GM23338 (cell line): Measurements from ENCODE around the gene ADAMTSL2.

Experiments used
- CREB1 ChIP-seq: fragments of 250-450 bp; sonication (Bioruptor Pico); IDR thresholded peaks from 2 replicates; pipeline ENCODE4 v1.5.0; 2020; ENCODE audit warnings: low read depth, mild to moderate bottlenecking, moderate library complexity
- EZH2 ChIP-seq: fragments of 200-600 bp; sonication (generic); IDR thresholded peaks from one replicate; pipeline ENCODE4 v1.8.0; 2017; ENCODE audit warnings: antibody characterized with exemption, mild to moderate bottlenecking, low read depth; ENCODE audit not compliant: unreplicated experiment
- EZH2phosphoT487 ChIP-seq: fragments of 200-600 bp; sonication (generic); IDR thresholded peaks from one replicate; pipeline ENCODE4 v1.8.1; 2018; ENCODE audit warnings: antibody characterized with exemption; ENCODE audit not compliant: unreplicated experiment
- JUNB ChIP-seq: IDR thresholded peaks from one replicate; pipeline ENCODE4 v1.6.1; 2016; ENCODE audit warnings: antibody characterized with exemption; ENCODE audit not compliant: unreplicated experiment
- NANOG ChIP-seq: IDR thresholded peaks from 2 replicates; pipeline ENCODE4 v1.6.1; 2016; ENCODE audit warnings: antibody characterized with exemption, borderline replicate concordance
- POLR2AphosphoS5 ChIP-seq: IDR thresholded peaks from 2 replicates; pipeline ENCODE4 v1.6.1; 2016; ENCODE audit warnings: antibody characterized with exemption, low read depth
- REST ChIP-seq: IDR thresholded peaks from one replicate; pipeline ENCODE4 v1.6.1; 2018; ENCODE audit warnings: antibody characterized with exemption; ENCODE audit not compliant: unreplicated experiment
- STAT1 ChIP-seq: IDR thresholded peaks from one replicate; pipeline ENCODE4 v1.6.1; 2016; ENCODE audit warnings: antibody characterized with exemption; ENCODE audit not compliant: unreplicated experiment
- ZNF114 ChIP-seq: fragments of 250-450 bp; sonication (Bioruptor Pico); IDR thresholded peaks from 2 replicates; pipeline ENCODE4 v1.5.0; 2020; ENCODE audit warnings: mild to moderate bottlenecking, moderate library complexity
- TF ChIP-seq, protein P1 (sequence below), 2 experiments: fragments of 200-600 bp in 1 of 2; sonication (generic) in 1 of 2; conservative IDR thresholded peaks; 2 replicates each; pipeline versions ENCODE4 v1.5.1 to v1.6.1; 2016 to 2017; ENCODE audit warnings: antibody characterized with exemption in 2 of 2, low read depth in 2 of 2, mild to moderate bottlenecking in 2 of 2, moderate library complexity in 1 of 2
- TF ChIP-seq, protein P2 (sequence below): IDR thresholded peaks from 2 replicates; pipeline ENCODE4 v1.6.1; 2016; ENCODE audit warnings: antibody characterized with exemption
- TF ChIP-seq, protein P3 (sequence below): fragments of 250-450 bp; sonication (Bioruptor Pico); IDR thresholded peaks from 2 replicates; pipeline ENCODE4 v1.5.0; 2020; ENCODE audit warnings: mild to moderate bottlenecking, moderate library complexity

DNA sequence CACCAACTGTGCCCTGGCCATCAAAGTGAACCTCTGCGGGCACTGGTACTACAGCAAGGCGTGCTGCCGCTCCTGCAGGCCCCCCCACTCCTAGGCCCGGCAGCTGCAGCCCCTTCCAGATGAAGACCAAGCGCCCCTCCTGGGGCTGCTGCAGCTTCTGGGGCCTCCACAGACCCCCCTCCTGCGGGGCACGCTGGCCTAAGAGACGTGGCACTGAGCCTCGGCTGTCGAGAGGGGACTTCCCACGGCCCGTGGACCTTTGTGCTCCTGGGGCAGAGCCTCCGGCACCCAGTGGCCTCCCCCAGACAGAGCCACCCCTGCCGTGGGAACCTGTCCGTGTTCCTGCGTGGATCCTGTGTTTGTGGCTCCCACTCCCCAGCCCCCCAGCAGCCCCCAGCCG is 40.3 kb downstream of the ADAMTSL2 start:
- TF ChIP-seq, protein P1, sequence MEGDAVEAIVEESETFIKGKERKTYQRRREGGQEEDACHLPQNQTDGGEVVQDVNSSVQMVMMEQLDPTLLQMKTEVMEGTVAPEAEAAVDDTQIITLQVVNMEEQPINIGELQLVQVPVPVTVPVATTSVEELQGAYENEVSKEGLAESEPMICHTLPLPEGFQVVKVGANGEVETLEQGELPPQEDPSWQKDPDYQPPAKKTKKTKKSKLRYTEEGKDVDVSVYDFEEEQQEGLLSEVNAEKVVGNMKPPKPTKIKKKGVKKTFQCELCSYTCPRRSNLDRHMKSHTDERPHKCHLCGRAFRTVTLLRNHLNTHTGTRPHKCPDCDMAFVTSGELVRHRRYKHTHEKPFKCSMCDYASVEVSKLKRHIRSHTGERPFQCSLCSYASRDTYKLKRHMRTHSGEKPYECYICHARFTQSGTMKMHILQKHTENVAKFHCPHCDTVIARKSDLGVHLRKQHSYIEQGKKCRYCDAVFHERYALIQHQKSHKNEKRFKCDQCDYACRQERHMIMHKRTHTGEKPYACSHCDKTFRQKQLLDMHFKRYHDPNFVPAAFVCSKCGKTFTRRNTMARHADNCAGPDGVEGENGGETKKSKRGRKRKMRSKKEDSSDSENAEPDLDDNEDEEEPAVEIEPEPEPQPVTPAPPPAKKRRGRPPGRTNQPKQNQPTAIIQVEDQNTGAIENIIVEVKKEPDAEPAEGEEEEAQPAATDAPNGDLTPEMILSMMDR (conservative IDR thresholded peaks at IDR 0.05; ENCODE audit: low read depth in 2 of 2), result no peak
- TF ChIP-seq, protein P2, sequence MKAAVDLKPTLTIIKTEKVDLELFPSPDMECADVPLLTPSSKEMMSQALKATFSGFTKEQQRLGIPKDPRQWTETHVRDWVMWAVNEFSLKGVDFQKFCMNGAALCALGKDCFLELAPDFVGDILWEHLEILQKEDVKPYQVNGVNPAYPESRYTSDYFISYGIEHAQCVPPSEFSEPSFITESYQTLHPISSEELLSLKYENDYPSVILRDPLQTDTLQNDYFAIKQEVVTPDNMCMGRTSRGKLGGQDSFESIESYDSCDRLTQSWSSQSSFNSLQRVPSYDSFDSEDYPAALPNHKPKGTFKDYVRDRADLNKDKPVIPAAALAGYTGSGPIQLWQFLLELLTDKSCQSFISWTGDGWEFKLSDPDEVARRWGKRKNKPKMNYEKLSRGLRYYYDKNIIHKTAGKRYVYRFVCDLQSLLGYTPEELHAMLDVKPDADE, result no peak
- no peak for TF ChIP-seq EZH2phosphoT487
- TF ChIP-seq EZH2, result no peak
- TF ChIP-seq POLR2AphosphoS5, result no peak
- no peak for TF ChIP-seq REST
- no peak for TF ChIP-seq CREB1 (CRISPR knock-in tag)
- TF ChIP-seq JUNB, result no peak
- TF ChIP-seq NANOG, result no peak
- TF ChIP-seq ZNF114, result no peak
- TF ChIP-seq, protein P3, sequence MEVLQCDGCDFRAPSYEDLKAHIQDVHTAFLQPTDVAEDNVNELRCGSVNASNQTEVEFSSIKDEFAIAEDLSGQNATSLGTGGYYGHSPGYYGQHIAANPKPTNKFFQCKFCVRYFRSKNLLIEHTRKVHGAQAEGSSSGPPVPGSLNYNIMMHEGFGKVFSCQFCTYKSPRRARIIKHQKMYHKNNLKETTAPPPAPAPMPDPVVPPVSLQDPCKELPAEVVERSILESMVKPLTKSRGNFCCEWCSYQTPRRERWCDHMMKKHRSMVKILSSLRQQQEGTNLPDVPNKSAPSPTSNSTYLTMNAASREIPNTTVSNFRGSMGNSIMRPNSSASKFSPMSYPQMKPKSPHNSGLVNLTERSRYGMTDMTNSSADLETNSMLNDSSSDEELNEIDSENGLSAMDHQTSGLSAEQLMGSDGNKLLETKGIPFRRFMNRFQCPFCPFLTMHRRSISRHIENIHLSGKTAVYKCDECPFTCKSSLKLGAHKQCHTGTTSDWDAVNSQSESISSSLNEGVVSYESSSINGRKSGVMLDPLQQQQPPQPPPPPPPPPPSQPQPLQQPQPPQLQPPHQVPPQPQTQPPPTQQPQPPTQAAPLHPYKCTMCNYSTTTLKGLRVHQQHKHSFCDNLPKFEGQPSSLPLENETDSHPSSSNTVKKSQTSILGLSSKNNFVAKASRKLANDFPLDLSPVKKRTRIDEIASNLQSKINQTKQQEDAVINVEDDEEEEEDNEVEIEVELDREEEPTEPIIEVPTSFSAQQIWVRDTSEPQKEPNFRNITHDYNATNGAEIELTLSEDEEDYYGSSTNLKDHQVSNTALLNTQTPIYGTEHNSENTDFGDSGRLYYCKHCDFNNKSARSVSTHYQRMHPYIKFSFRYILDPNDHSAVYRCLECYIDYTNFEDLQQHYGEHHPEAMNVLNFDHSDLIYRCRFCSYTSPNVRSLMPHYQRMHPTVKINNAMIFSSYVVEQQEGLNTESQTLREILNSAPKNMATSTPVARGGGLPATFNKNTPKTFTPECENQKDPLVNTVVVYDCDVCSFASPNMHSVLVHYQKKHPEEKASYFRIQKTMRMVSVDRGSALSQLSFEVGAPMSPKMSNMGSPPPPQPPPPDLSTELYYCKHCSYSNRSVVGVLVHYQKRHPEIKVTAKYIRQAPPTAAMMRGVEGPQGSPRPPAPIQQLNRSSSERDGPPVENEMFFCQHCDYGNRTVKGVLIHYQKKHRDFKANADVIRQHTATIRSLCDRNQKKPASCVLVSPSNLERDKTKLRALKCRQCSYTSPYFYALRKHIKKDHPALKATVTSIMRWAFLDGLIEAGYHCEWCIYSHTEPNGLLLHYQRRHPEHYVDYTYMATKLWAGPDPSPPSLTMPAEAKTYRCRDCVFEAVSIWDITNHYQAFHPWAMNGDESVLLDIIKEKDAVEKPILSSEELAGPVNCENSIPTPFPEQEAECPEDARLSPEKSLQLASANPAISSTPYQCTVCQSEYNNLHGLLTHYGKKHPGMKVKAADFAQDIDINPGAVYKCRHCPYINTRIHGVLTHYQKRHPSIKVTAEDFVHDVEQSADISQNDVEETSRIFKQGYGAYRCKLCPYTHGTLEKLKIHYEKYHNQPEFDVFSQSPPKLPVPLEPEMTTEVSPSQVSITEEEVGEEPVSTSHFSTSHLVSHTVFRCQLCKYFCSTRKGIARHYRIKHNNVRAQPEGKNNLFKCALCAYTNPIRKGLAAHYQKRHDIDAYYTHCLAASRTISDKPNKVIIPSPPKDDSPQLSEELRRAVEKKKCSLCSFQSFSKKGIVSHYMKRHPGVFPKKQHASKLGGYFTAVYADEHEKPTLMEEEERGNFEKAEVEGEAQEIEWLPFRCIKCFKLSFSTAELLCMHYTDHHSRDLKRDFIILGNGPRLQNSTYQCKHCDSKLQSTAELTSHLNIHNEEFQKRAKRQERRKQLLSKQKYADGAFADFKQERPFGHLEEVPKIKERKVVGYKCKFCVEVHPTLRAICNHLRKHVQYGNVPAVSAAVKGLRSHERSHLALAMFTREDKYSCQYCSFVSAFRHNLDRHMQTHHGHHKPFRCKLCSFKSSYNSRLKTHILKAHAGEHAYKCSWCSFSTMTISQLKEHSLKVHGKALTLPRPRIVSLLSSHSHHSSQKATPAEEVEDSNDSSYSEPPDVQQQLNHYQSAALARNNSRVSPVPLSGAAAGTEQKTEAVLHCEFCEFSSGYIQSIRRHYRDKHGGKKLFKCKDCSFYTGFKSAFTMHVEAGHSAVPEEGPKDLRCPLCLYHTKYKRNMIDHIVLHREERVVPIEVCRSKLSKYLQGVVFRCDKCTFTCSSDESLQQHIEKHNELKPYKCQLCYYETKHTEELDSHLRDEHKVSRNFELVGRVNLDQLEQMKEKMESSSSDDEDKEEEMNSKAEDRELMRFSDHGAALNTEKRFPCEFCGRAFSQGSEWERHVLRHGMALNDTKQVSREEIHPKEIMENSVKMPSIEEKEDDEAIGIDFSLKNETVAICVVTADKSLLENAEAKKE, result no peak
- no peak for TF ChIP-seq STAT1
